SIG-M5 treated with dmso at 0.1 percent for 504 hours (cell line): ENCODE data around the gene CMTM3.
A peak's percentile ranks its signal among the peaks of the same experiment; 100 is the strongest.
"Not testable (repeated sequence)": the region's sequence is repeated elsewhere in the genome, so short reads cannot be mapped to it uniquely, and the experiment has no call there.

ENCODE experiments used
- DNase-seq: peaks from one replicate; lab custom pipeline; 2025; ENCODE audit not compliant: unreplicated experiment; lab: John Stamatoyannopoulos, UW

The CMTM3 gene

GRCh38 chr16:66631558-66631957 lies 27.1 kb downstream of the CMTM3 start:
- not testable (repeated sequence) for DNase-seq

GRCh38 chr16:66634527-66635196 lies 30.2 kb downstream of the CMTM3 start:
- no peak for DNase-seq

- DNase-seq: no peak
These were observed 30.9 kb downstream of the CMTM3 start for GRCh38 chr16:66635406-66635805.

- no peak for DNase-seq
These were observed 31.7 kb downstream of the CMTM3 start for GRCh38 chr16:66636199-66636598.

- DNase-seq: no peak
These were observed 33.3 kb downstream of the CMTM3 start for GRCh38 chr16:66637806-66638205.

- DNase-seq: no peak
These were observed 34.8 kb downstream of the CMTM3 start for GRCh38 chr16:66639091-66639885.

- no peak for DNase-seq
These were observed 36.3 kb downstream of the CMTM3 start for GRCh38 chr16:66640724-66641314.

GRCh38 chr16:66641387-66641786 lies 36.9 kb downstream of the CMTM3 start:
- no peak for DNase-seq

GRCh38 chr16:66647866-66648265 lies 43.4 kb downstream of the CMTM3 start:
- no peak for DNase-seq

GRCh38 chr16:66649167-66649566 lies 44.7 kb downstream of the CMTM3 start:
- DNase-seq: no peak

- no peak for DNase-seq
These were observed 45.2 kb downstream of the CMTM3 start for GRCh38 chr16:66649636-66650205.

GRCh38 chr16:66650707-66651473 lies 46.4 kb downstream of the CMTM3 start:
- peak; percentile 79 for DNase-seq

GRCh38 chr16:66651474-66651765 lies 46.9 kb downstream of the CMTM3 start:
- no peak for DNase-seq

- peak; percentile 5 for DNase-seq
These were observed 47.5 kb downstream of the CMTM3 start for GRCh38 chr16:66651965-66652364.

- DNase-seq: no peak
These were observed 48.3 kb downstream of the CMTM3 start for GRCh38 chr16:66652661-66653360.

GRCh38 chr16:66653581-66654350 lies 49.3 kb downstream of the CMTM3 start:
- DNase-seq: peak; percentile 40

GRCh38 chr16:66656547-66656946 lies 52.0 kb downstream of the CMTM3 start:
- DNase-seq: no peak

- DNase-seq: no peak
These were observed 53.8 kb downstream of the CMTM3 start for GRCh38 chr16:66658143-66658859.

GRCh38 chr16:66658860-66659190 lies 54.3 kb downstream of the CMTM3 start:
- no peak for DNase-seq
